Measurements from ENCODE around the gene MYO10.

DNA sequence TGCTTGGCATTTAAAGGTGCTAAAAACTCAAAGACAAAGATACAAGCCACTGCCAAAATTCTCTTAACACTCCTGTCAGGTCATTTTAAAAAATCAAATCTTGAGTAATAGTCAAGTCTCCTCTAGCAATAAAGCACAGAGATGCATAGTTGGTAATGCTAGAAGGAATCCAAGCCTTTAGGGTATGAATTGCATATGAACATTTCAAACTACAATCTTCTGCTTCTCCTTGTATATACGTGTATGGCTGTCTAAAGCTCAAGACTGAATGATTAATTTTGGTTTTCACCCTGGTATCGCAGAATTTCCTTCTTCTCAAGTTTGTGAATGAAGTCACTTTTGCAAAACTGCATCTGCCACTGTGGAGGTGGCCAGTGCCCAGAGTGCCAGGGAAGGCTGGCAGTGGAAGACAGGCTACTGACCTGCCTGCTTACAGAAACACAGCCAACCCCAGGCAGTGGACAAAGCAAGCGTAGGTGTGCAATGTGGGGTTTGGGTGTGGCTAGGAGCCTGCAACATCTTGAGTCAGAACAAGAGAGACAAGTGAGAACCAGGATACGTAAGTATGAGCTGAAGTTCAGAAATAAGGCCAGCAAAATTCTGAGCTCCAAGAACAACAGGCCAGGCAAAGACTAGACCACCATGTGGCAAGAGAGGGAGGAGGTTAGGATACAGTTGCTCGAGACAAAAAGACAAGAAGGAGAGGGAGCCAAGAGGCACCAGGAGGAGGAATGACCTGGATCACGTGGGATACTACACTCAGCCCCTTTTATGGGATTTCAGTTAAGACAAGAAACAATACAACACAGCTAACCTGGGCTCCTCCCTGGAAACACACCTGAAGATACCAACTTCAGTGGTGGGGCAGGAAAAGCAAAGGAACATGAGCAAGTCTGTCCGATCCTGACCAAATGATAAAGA lies 22.6 kb downstream of the MYO10 start:
- no peak for TF ChIP-seq FOXA1 (IDR thresholded peaks at IDR 0.05)
- TF ChIP-seq ELF4 (IDR thresholded peaks at IDR 0.05), result no peak
- TF ChIP-seq, protein P1, sequence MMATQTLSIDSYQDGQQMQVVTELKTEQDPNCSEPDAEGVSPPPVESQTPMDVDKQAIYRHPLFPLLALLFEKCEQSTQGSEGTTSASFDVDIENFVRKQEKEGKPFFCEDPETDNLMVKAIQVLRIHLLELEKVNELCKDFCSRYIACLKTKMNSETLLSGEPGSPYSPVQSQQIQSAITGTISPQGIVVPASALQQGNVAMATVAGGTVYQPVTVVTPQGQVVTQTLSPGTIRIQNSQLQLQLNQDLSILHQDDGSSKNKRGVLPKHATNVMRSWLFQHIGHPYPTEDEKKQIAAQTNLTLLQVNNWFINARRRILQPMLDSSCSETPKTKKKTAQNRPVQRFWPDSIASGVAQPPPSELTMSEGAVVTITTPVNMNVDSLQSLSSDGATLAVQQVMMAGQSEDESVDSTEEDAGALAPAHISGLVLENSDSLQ (IDR thresholded peaks at IDR 0.05), result no peak
- no peak for TF ChIP-seq TARDBP (IDR thresholded peaks at IDR 0.05)
- TF ChIP-seq FOXM1 (IDR thresholded peaks at IDR 0.05; ENCODE audit: borderline replicate concordance), result no peak
- TF ChIP-seq CTBP1 (IDR thresholded peaks at IDR 0.05; ENCODE audit: borderline replicate concordance), result no peak
